GM19455 (cell line): ENCODE results near the gene PELI2.

Experiments used
- ATAC-seq: cut with Tn5 transposase; IDR thresholded peaks from one replicate; pipeline ENCODE4 v1.9.1; 2021; ENCODE audit not compliant: unreplicated experiment

PELI2 gene

GRCh38 chr14:56293506-56293905 is 175.3 kb downstream of the PELI2 start:
- no peak for ATAC-seq

GRCh38 chr14:56294128-56294527 is 175.9 kb downstream of the PELI2 start:
- ATAC-seq, result no peak

GRCh38 chr14:56295743-56296142 is 177.5 kb downstream of the PELI2 start:
- ATAC-seq, result no peak

GRCh38 chr14:56297449-56297848 is 179.2 kb downstream of the PELI2 start:
- ATAC-seq, result no peak

GRCh38 chr14:56299306-56299984 is 181.2 kb downstream of the PELI2 start:
- no peak for ATAC-seq

- no peak for ATAC-seq
Measured at GRCh38 chr14:56300495-56300894, 182.3 kb downstream of the PELI2 start.

GRCh38 chr14:56304456-56304855 is 186.2 kb downstream of the PELI2 start:
- ATAC-seq, result no peak

GRCh38 chr14:56309198-56309597 is 191.0 kb downstream of the PELI2 start:
- ATAC-seq, result no peak

GRCh38 chr14:56310643-56311042 is 192.4 kb downstream of the PELI2 start:
- ATAC-seq, result no peak

GRCh38 chr14:56313789-56314188 is 195.6 kb downstream of the PELI2 start:
- ATAC-seq, result no peak

- no peak for ATAC-seq
Measured at GRCh38 chr14:56318393-56319115, 200.3 kb downstream of the PELI2 start.

- no peak for ATAC-seq
Measured at GRCh38 chr14:56321861-56322260, 203.7 kb downstream of the PELI2 start.

GRCh38 chr14:56322531-56322930 is 204.3 kb downstream of the PELI2 start:
- no peak for ATAC-seq

GRCh38 chr14:56324454-56324853 is 206.2 kb downstream of the PELI2 start:
- ATAC-seq, result no peak

GRCh38 chr14:56324856-56325699 is 206.9 kb downstream of the PELI2 start:
- no peak for ATAC-seq

GRCh38 chr14:56328021-56328420 is 209.8 kb downstream of the PELI2 start:
- no peak for ATAC-seq

- no peak for ATAC-seq
Measured at GRCh38 chr14:56331592-56332216, 213.5 kb downstream of the PELI2 start.

- no peak for ATAC-seq
Measured at GRCh38 chr14:56333359-56334292, 215.4 kb downstream of the PELI2 start.

GRCh38 chr14:56334458-56334857 is 216.2 kb downstream of the PELI2 start:
- no peak for ATAC-seq

GRCh38 chr14:56338674-56339073 is 220.5 kb downstream of the PELI2 start:
- no peak for ATAC-seq
